ENCODE data around the gene IFI30.

Gene IFI30

GRCh38 chr19:18226956-18227780 lies 53.6 kb downstream of the IFI30 start:
- DNase-seq: no peak
